ENCODE data around the gene TXNDC5.
"Not testable (repeated sequence)": the region's sequence is repeated elsewhere in the genome, so short reads cannot be mapped to it uniquely, and the experiment has no call there.

Gene TXNDC5

GRCh38 chr6:7914311-7914710 lies 3.7 kb upstream of the TXNDC5 start:
- no peak for DNase-seq (ENCODE audit: low read depth)

- DNase-seq (ENCODE audit: low read depth) = no peak
Observed at GRCh38 chr6:7912736-7913517, 2.3 kb upstream of the TXNDC5 start.

GRCh38 chr6:7912024-7912423 lies 1.4 kb upstream of the TXNDC5 start:
- no peak for DNase-seq (ENCODE audit: low read depth)

GRCh38 chr6:7911345-7911725 lies 747 bp upstream of the TXNDC5 start:
- DNase-seq (ENCODE audit: low read depth) = no peak

- DNase-seq (ENCODE audit: low read depth) = no peak
Observed at GRCh38 chr6:7910298-7910653, 312 bp downstream of the TXNDC5 start.

GRCh38 chr6:7909323-7910276 lies 988 bp downstream of the TXNDC5 start:
- DNase-seq (ENCODE audit: low read depth) = no peak

- DNase-seq (ENCODE audit: low read depth) = no peak
Observed at GRCh38 chr6:7907159-7907558, 3.4 kb downstream of the TXNDC5 start.

GRCh38 chr6:7906741-7907140 lies 3.8 kb downstream of the TXNDC5 start:
- no peak for DNase-seq (ENCODE audit: low read depth)

- no peak for DNase-seq (ENCODE audit: low read depth)
Observed at GRCh38 chr6:7905416-7905815, 5.2 kb downstream of the TXNDC5 start.

- DNase-seq (ENCODE audit: low read depth) = no peak
Observed at GRCh38 chr6:7904654-7905319, 5.8 kb downstream of the TXNDC5 start.

GRCh38 chr6:7903673-7904072 lies 6.9 kb downstream of the TXNDC5 start:
- DNase-seq (ENCODE audit: low read depth) = no peak

- DNase-seq (ENCODE audit: low read depth) = no peak
Observed at GRCh38 chr6:7902867-7903266, 7.7 kb downstream of the TXNDC5 start.

GRCh38 chr6:7902221-7902620 lies 8.4 kb downstream of the TXNDC5 start:
- DNase-seq (ENCODE audit: low read depth) = no peak

- DNase-seq (ENCODE audit: low read depth) = no peak
Observed at GRCh38 chr6:7901780-7902179, 8.8 kb downstream of the TXNDC5 start.

GRCh38 chr6:7901056-7901455 lies 9.5 kb downstream of the TXNDC5 start:
- DNase-seq (ENCODE audit: low read depth) = no peak

- DNase-seq (ENCODE audit: low read depth) = no peak
Observed at GRCh38 chr6:7900621-7901020, 10.0 kb downstream of the TXNDC5 start.

- DNase-seq (ENCODE audit: low read depth) = no peak
Observed at GRCh38 chr6:7899889-7900213, 10.7 kb downstream of the TXNDC5 start.

- DNase-seq (ENCODE audit: low read depth) = no peak
Observed at GRCh38 chr6:7899101-7899888, 11.3 kb downstream of the TXNDC5 start.

GRCh38 chr6:7898193-7898586 lies 12.4 kb downstream of the TXNDC5 start:
- DNase-seq (ENCODE audit: low read depth) = not testable (repeated sequence)

GRCh38 chr6:7897461-7898192 lies 13.0 kb downstream of the TXNDC5 start:
- DNase-seq (ENCODE audit: low read depth) = no peak

- DNase-seq (ENCODE audit: low read depth) = no peak
Observed at GRCh38 chr6:7896465-7896987, 14.1 kb downstream of the TXNDC5 start.
